ENCODE measurements around the gene ETF1.

DNA sequence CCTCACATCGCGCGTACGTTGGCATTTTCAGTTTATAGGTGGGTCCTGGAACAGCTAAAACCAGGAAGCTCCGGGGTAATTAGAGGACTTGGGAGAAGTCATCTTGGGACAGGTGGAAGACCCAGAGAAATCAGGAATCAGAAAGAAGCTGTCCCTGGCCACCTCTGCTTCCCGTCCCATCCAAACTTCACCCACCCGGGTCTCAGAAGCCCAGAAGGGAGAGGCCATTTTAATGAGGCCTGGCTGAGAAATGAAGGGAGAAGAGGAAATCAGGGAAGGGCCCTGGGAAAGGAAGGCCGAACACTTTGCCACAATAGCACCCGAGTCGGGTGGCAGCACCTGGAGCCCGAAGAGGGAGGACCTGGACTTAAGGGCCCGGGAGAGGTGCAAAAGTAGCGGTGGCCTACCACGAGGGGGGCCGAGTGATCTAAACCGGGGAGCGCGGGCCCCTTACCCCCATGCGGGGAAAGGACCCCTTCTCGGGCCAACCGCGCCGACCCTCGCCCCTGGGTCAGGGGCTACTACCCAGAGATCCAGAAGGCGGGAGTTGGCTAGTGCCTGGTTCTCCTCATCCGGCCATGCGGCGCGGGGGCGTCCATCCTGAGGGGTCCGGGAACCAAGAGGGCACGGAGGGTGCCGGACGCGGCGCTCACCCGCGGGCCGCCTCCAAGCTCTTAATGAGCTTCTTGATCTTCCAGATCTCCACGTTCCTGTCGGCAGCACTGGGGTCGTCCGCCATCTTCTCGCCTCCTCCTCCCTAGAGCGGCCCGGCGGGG lies 668 bp downstream of the ETF1 start:
- TF ChIP-seq, protein P1, sequence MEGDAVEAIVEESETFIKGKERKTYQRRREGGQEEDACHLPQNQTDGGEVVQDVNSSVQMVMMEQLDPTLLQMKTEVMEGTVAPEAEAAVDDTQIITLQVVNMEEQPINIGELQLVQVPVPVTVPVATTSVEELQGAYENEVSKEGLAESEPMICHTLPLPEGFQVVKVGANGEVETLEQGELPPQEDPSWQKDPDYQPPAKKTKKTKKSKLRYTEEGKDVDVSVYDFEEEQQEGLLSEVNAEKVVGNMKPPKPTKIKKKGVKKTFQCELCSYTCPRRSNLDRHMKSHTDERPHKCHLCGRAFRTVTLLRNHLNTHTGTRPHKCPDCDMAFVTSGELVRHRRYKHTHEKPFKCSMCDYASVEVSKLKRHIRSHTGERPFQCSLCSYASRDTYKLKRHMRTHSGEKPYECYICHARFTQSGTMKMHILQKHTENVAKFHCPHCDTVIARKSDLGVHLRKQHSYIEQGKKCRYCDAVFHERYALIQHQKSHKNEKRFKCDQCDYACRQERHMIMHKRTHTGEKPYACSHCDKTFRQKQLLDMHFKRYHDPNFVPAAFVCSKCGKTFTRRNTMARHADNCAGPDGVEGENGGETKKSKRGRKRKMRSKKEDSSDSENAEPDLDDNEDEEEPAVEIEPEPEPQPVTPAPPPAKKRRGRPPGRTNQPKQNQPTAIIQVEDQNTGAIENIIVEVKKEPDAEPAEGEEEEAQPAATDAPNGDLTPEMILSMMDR (IDR thresholded peaks at IDR 0.05), result no peak
- no peak for TF ChIP-seq POLR2A (IDR thresholded peaks at IDR 0.05)

Data from testis (tissue), 2 donors.